SK-N-MC (cell line): Measurements from ENCODE around the gene NOSTRIN.

Experiments
- EZH2 ChIP-seq: fragments of 200-600 bp; sonication (generic); IDR thresholded peaks from one replicate; pipeline ENCODE4 v1.6.1; 2017; ENCODE audit warnings: antibody characterized with exemption
- POLR2AphosphoS5 ChIP-seq: IDR thresholded peaks from 2 replicates; pipeline ENCODE4 v1.6.1; 2012; ENCODE audit warnings: mild to moderate bottlenecking, low read depth, low read length, borderline replicate concordance

DNA sequence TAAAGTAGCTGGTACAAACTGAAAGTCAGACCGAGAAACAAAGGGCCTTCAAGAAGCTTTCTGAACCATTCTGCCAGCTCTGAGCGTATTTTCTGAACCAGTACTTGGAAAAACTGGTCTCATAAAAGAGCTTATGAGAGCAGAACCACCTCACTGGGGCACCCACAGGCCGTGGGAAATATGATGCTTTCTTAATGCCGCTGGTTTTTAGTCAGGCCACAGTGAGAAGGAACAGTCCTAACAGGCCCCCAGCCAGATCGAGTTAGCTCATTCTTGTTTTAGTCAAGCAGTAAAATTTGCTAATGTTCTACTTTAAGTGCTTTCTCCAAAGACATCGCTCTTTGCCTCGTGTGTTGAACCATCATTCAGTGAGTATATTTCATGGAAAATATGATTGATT, 12.7 kb upstream of the NOSTRIN start:
- TF ChIP-seq POLR2AphosphoS5 (no peak), EZH2 (no peak)
